ENCODE results near the gene CACNA2D4. TPM values are rescaled to one million over a fixed set of nuclear protein-coding genes. Genes with fewer than 3 reads are reported as not detected.

The CACNA2D4 gene
- total RNA-seq, 1 donor from 2014 or later: not detected

DNA sequence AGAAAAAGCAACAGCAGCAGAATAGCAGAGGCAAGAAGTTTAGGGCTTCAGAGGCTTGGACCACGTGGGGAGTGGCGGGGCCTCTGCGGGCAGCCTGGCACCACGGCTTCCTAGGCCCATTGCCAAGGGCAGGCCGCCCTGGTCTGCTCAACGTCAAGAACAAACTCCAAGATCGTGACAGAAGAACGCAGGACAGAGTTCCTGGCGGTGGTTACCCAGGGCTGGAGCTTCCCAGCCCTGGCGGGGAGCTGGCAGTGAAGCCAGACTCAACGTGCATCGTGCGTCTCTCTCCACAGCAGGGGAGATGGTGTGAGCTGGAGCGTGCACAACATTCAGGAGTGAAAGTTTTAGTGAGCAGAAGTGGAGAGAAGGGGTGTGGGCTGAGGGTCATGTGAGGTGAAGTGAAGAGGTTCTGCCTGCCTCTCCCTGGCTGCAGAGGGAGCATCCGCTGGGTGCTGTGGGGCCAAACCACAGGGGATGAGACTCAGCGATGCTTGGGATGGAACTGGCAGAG is 13.9 kb upstream of the CACNA2D4 start:
- Mint-ChIP-seq H3K27me3 (ENCODE audit: unreplicated experiment) (peaks cover 9% of the 10 kb centered on the region), H3K4me1 (ENCODE audit: low read depth, unreplicated experiment) (peaks cover 10% of the 10 kb centered on the region), H3K36me3 (ENCODE audit: unreplicated experiment) (no peaks in the 10 kb centered on the region), H3K4me3 (ENCODE audit: unreplicated experiment) (no peak overlapping the region), H3K27ac (ENCODE audit: unreplicated experiment) (no peak overlapping the region), H3K9me3 (ENCODE audit: unreplicated experiment) (peaks cover 3% of the 10 kb centered on the region)
- no peak for DNase-seq
- TF ChIP-seq, protein P1, sequence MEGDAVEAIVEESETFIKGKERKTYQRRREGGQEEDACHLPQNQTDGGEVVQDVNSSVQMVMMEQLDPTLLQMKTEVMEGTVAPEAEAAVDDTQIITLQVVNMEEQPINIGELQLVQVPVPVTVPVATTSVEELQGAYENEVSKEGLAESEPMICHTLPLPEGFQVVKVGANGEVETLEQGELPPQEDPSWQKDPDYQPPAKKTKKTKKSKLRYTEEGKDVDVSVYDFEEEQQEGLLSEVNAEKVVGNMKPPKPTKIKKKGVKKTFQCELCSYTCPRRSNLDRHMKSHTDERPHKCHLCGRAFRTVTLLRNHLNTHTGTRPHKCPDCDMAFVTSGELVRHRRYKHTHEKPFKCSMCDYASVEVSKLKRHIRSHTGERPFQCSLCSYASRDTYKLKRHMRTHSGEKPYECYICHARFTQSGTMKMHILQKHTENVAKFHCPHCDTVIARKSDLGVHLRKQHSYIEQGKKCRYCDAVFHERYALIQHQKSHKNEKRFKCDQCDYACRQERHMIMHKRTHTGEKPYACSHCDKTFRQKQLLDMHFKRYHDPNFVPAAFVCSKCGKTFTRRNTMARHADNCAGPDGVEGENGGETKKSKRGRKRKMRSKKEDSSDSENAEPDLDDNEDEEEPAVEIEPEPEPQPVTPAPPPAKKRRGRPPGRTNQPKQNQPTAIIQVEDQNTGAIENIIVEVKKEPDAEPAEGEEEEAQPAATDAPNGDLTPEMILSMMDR (IDR thresholded peaks at IDR 0.05; ENCODE audit: partially characterized antibody, unreplicated experiment): no peak

DNA sequence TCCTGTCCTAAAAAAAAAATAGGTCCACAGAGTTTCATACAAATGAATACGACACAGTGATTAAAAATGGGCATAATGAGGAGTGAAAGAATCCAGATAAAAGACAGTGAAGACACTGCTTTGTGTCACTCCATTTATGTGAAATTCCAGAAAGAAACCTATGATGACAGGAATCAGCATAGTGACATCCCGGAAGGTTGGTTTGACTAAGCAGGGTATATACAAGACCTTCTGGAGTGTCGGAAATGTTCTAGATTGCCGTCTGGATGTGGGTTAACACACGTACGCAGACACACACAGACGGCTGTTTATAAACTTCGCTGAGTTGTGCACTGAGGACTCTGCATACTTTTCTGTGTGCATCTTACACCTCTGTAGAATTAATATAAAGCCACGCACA is 13.2 kb upstream of the CACNA2D4 start:
- Mint-ChIP-seq H3K9me3 (ENCODE audit: unreplicated experiment) (peaks cover 3% of the 10 kb centered on the region), H3K36me3 (ENCODE audit: unreplicated experiment) (no peaks in the 10 kb centered on the region), H3K27me3 (ENCODE audit: unreplicated experiment) (peaks cover 11% of the 10 kb centered on the region), H3K4me3 (ENCODE audit: unreplicated experiment) (no peak overlapping the region), H3K27ac (ENCODE audit: unreplicated experiment) (no peak overlapping the region), H3K4me1 (ENCODE audit: low read depth, unreplicated experiment) (peaks cover 14% of the 10 kb centered on the region)
- no peak for DNase-seq
- TF ChIP-seq, protein P1 (IDR thresholded peaks at IDR 0.05; ENCODE audit: partially characterized antibody, unreplicated experiment): no peak

DNA sequence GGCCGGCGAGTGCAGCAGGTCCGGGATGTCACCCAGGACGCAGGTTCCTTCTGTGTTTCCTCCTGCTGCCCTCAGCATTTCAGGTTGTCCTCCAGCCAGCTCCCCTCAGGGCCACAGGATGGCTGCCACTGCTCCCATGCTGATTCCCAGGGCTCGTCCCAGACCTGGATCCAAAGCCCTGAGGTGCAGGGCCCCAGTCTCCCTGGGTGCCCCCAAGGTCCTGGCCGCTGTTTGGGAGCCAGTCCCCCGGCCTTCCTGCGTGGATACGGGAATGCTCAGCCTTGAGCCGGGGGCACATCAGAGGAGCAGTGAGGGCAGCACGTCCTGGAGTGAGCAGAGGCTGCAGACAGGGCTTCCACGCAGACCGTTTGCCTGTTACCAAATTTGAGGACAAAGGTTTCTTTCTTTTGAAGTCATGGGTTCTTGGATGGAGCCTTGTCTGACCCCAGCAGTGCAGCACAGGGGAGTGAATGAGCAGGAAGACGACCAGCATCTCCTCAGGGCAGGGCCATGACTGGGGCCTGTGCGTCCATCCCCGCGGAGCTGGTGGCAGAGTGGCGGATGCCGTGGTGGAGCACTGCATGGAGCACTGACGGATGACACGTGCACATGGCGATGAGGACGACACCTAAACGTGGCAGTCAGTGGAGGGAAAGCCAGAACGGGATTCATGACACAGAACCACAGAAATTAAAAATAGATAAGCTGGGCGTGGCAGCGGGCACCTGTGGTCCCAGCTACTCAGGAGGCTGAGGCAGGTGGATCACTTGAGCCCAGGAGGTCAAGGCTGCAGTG is 12.5 kb upstream of the CACNA2D4 start:
- Mint-ChIP-seq H3K4me1 (ENCODE audit: low read depth, unreplicated experiment) (peaks cover 14% of the 10 kb centered on the region), H3K9me3 (ENCODE audit: unreplicated experiment) (peaks cover 3% of the 10 kb centered on the region), H3K27me3 (ENCODE audit: unreplicated experiment) (peaks cover 11% of the 10 kb centered on the region), H3K36me3 (ENCODE audit: unreplicated experiment) (no peaks in the 10 kb centered on the region), H3K4me3 (ENCODE audit: unreplicated experiment) (no peak overlapping the region), H3K27ac (ENCODE audit: unreplicated experiment) (no peak overlapping the region)
- TF ChIP-seq, protein P1 (IDR thresholded peaks at IDR 0.05; ENCODE audit: partially characterized antibody, unreplicated experiment): no peak
- no peak for DNase-seq

DNA sequence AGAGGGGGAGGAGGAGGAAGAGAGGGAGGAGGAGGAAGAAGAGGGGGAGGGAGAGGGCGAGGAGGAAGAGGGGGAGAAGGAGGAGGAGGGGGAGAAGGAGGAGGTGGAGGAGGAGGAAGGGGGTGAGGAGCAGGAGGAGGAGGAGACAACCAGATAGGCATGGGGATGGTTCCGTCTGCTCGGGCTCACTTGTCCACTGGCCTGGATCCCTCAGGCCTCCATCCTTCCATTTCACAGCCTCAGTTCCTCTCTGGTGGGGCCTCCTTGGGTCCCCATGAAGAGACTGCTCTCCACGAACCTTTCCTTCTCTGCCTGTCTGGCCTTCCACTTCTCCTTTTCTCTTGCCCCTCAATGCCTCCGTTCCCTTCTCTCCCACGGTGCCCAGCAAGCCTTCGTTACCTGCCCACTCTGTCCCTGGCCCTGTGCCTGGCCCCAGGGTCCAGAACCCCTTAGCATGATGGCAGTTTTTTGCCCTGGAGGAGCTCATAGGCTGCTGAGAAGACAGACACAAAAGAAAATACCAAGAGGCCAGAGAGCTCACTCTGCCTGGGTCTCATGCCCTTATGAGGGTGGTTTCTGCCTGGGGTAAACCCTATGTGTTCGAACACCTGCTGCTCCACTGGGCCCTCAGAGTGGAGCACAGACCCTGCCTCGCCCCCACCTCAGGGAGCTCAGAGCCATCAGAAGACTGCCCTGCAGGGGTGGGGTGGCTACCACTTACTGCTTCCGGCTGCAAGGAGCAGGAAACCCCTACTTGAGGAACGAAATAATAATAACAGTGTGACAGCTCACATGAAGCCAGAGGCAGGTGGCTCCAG is 11.7 kb upstream of the CACNA2D4 start:
- TF ChIP-seq, protein P1 (IDR thresholded peaks at IDR 0.05; ENCODE audit: partially characterized antibody, unreplicated experiment): no peak
- DNase-seq: no peak
- H3K4me1 Mint-ChIP-seq (ENCODE audit: low read depth, unreplicated experiment): peaks cover 14% of the 10 kb centered on the region
- no peak overlapping the region for H3K27ac Mint-ChIP-seq (ENCODE audit: unreplicated experiment)
- H3K4me3 Mint-ChIP-seq (ENCODE audit: unreplicated experiment): no peak overlapping the region
- H3K27me3 Mint-ChIP-seq (ENCODE audit: unreplicated experiment): peaks cover 9% of the 10 kb centered on the region
- H3K36me3 Mint-ChIP-seq (ENCODE audit: unreplicated experiment): no peaks in the 10 kb centered on the region
- H3K9me3 Mint-ChIP-seq (ENCODE audit: unreplicated experiment): peaks cover 3% of the 10 kb centered on the region
